HG02610 (cell line): Measurements from ENCODE around the gene JPH4.
"Not testable (repeated sequence)": the region's sequence is repeated elsewhere in the genome, so short reads cannot be mapped to it uniquely, and the experiment has no call there.

Source experiments
- ATAC-seq: cut with Tn5 transposase; IDR thresholded peaks from one replicate; pipeline ENCODE4 v1.9.1; 2021; ENCODE audit warnings: mild to moderate bottlenecking, moderate library complexity; ENCODE audit not compliant: unreplicated experiment

Gene JPH4

DNA sequence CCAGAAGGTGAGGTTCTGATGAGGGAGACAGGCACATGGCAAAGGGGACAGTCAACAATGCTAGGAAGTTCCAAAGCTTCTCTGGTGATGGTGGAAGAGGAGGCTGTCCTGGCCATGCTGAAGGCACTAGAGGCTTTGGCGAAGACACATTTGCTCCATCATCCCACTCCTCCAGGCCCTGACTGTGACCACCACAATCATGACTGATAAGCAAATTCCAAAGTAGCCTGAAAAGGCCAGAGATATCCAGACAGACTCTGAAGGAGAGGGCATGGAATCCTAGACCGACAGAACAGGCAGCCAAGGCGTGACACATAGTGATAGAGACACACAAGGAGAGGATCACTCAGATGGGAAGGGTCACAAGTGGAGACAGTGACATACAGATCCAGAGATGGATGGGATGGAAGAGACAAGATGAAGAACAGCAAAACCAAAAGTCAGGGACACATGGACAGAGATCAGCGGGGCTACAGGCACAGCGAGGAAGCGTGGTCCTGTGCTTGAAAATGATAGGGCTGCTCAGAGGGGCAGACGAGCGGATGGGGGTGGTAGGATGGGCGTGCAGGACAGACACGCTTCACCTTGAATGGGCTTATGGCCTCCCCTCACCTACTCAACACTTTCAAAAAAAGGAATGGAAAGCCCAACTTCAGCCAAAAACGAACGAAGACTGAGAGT lies 28.3 kb downstream of the JPH4 start:
- no peak for ATAC-seq

DNA sequence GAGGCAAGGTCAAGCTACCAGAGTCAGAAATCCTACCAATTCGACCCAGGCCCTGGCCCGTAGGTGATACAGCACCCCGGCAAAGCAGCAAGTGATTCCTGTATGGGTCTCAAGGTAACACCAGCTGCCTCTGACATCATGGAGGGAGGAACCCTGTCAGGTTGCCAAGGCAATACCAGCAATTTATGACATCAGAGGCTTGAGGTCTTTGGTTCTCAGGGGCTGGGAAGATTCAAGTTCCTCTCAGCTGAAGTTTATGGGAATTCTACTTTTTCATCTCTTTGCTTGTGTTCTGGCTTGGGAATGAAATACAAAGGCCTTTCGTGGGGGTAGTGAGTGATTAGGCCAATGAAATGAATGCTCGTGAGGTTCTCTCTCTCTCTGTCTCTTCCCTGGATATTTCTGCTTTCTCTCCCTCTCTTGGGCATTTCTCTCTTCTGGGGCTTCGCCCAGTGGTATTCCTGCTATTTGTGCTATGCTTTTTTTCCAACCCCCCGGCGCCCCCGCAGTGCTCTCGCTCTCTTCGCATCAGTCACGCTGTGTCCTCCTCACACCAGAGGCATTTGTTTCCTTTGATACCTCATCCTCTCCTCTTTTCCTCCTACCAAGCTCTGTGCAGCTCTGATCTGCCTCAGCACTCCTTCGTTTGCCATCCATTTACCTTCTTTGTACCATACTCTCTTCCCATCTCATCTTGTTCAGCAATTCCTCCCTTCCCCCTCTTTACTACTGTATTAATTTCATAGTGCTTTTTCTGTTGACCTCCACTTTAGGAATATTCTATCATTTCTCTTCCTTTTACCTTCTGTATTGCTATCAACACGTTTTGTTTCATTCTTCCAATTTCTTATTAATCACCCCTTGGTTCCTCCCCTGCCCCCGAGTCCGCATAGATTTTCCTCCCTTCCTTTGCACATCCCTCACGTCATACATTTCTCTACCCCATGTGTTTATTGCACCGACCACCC lies 30.0 kb downstream of the JPH4 start:
- ATAC-seq: no peak

DNA sequence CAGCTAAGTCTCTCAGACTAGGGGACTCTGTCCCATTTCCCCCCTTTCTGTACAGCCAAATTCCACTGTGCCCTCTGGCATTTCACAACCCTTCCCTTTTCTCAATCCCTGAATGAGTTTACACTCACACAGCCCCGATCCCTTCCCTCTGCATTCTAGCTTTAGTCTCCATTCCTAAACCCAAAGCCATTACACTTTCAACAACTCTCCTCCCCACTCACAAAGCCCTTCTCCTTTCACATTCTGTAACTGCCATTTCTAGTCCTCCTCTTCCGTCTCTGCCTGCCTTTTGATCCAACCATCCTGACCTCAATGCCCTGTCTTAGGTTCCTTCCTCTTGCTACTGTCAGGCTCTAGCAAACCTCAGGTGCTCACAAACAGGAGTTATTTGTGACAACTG lies 30.7 kb downstream of the JPH4 start:
- no peak for ATAC-seq

DNA sequence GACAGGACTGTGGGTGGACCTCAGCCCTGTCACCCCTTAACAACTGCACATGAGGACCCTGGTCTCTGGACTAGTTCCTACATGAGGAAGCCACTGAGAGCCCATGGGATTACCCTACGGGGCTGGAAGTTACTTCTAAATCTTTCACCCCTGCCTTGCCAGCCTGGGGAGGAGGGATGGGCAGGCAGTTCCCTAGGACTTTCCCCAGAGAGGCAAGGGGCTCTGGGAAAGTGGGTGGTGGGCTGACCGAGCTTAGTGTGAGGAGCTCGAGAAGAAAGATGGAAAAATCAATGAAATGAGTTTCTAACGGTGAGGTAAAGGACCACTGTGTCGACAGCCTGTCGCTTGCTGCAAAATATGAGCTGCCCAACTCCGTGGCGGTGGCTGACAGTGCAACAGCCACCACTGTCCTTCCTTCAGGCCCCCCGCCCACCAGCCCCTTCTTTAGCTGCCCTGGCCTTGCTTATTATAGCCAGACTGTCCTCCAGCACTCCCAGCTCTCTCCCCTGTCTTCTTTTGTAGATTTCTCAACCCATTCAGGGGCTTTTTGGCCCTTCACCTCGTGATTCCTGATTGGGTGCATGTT lies 32.0 kb downstream of the JPH4 start:
- no peak for ATAC-seq

DNA sequence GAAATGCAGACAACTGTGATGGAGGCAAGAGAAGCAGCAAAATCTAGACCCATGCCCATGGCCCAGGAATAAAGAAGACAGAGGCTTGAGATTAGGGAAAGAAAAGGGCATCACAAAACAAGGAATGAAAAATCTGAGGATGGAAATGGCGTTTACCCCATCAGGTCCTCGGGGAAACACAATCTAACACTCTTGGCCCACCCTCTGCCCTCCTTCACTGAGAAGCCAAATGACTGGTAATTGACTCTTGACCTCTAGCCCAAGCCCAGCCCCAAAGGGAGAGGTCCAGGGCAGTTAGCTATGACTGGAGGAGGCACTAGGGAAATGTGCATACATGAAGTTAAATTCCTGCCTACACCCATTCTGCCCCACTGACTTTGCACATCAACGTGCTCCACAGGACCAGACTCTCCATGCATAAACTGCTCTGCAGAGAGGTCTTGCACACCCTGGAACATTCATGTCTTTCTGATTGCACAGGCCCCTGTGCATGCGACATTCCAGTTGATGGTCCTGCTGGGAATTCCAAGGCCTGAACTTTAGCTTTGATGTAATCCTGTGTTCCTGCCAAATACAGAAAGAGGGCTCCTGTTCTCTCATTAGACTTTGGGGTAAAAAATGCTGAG lies 32.7 kb downstream of the JPH4 start:
- no peak for ATAC-seq

DNA sequence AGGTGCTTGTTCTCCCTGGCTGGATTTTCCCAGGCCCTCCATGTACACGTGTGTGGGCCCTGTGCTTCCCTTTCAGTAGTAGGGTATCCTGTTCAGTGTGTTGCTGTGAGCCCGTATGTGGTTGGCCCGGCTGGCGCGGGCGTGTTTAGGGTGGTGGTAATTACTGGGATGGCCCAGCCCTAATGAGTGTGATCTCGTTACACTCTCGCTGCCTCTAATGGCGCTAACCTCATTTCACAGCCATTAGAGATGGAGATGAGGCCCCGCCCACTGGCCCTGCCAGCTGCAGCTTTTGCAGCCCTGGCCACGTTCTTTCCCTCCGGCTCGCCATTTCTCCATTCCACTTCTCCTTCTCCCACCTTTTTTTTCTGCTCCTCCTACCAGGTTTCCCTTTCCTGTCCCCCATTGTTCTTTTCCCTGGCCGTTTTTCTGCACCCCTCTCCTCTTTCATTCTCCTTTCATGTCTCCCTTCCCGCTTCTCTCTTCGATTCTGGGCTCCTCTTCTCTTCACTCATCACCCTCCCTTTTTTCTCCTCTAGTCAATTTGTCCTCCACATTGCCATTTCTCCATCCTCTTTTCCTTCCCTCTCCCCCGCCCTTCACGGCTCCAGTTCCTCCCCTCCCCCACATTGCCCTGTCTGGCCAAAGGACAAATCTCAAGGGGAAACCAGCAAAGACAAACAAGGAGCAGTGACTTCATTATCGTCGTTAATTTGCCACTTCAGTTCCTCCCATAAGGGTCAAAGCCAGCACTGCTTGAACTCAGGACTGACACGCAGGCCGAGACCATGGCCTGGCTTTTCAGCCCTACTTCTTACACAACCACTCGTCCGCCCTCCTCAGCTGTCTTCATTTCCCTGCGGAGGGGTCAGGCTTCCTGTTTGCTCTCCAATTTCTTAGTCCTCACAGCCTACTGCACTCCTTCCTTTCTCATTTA lies 33.8 kb downstream of the JPH4 start:
- ATAC-seq: no peak

DNA sequence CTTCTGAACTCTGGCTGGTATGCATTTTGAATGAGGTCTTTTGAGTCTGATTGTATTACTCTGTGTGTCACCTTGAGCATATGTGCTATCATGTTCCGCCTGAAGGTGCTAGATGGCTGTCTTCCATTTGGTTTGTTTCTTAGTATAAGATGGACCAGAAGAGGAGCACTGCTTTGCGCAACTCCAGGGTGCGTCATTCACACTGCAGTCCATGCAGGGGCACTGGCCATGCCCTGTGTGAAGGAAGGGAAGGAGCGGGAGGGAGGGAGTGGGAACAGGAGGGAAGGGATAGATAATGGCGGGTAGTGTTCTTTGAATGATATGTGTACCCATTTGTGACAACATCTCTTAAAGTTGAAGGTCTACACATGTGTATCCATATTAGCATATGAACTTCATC lies 35.2 kb downstream of the JPH4 start:
- no peak for ATAC-seq

DNA sequence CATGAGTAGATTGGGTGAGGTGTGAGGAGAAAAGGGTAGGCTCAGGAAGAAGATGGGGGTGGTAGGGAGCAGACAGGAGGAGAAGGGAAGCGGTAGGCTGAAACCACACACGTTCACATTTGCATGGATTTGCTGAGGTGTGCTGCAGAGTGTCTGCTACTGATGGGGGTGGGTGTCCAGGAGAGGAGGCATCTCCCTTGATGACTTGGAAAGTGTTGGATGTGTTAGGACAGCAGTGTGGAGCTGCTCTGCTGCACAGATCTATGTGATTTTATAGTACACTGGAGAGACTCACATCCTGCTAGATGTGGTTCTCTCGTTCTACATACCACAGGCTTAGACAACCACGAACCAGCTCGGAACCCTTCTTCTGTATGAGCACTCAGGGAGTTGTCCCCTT lies 36.3 kb downstream of the JPH4 start:
- no peak for ATAC-seq

DNA sequence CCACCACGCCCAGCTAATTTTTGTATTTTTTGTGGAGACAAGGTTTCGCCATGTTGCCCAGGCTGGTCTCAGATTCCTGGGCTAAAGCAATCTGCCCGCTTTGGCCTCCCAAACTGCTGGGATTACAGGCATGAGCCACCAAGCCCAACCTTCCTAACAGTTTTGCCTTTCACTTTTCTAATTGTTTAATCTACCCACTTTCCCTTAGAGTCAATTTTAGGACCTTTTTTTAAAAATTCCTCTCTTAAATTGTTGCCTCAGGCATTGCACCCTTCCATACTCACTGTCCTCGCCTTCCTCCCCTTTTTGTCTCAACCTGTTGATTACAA lies 38.5 kb downstream of the JPH4 start:
- ATAC-seq: no peak

DNA sequence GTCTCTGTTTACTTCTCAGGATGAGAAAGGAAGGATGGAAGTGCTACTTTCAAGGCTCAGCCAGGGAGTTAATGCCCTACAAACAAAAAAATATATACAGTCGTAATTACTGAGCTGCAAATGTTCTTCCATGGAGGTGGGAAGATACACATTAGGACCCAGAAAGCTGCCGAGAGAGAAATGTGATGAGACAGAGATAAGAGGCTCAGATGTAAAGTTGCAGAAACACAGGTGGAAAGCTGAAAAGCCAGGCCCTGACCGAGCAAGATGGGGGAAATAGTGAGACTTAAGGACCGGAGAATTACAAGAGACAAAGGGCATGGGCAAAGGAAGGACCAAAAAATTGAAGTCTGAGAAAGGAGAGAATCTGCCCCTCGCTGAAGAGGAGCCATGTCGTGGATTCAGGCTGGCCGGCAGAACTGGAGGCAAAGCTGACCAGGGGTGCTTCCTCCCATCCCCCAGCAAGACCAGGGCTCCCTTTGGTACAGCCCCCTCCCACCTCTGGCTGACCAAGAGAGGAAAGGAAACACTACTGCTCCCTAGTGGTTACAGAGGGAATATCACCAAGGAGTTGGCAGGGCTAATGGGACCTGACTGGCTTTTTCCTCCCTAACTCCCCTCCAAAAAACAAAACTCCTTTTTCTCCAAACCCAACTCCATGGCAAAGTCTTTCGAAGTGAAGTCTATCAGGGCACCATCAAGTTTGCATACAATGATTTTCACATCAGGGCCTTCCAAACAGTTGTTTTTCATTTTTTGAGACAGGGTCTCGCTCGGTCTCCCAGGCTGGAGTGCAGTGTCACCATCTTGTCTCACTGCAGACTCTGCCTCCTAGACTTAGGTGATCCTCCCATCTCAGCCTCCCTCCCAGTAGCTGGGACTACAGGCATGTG lies 39.1 kb downstream of the JPH4 start:
- no peak for ATAC-seq

DNA sequence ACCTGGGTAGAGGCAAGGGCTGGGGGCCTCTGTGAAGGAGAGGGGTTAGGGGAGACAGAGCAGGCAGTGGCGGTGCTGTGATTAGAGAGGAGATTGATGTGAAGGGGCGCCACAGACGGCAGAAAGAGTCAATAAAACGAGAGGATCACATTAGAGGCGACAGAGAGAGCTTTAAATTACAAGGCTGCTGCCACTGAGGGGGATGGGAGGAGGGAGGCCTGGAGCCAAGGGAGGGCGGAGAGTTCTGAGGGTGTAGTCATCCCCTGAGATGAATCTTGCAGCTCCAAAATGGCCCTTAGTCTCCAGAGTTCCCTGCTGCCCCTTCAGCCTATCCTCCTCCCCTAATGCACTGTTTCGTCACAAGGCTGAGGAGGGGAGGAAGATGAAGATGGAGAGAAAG lies 39.8 kb downstream of the JPH4 start:
- ATAC-seq: no peak

DNA sequence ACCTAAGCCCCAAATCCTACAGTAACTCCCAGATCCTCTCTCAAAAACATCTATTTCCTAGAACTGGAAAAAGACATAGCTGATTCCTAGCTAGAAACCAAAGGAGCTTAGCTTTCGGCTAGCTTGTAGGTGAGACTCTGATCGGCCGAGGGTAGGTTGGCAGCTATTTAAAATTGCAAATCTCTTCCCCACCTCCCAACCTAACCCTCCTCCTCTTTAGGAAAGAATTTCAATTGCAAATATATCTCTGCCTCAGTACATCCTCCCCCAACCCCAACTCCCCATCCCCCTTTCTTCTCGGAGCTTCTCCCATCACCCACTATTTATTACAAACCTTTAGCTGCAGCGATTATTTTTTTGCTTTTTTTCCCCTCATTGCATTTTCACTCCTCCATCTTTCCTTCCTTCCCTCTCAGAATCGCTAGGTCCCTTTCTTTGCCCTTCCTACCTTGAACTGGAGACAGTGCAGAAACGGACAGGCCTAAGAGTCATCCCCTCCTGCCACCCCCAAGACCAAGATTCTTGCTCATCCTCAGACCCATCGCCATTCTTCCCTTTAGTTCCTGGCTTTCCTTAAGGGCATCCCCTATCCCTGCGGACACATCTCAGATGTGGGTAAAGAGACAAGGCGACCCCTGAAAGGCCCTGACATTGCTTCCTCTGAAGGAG lies 40.4 kb downstream of the JPH4 start:
- ATAC-seq: no peak

DNA sequence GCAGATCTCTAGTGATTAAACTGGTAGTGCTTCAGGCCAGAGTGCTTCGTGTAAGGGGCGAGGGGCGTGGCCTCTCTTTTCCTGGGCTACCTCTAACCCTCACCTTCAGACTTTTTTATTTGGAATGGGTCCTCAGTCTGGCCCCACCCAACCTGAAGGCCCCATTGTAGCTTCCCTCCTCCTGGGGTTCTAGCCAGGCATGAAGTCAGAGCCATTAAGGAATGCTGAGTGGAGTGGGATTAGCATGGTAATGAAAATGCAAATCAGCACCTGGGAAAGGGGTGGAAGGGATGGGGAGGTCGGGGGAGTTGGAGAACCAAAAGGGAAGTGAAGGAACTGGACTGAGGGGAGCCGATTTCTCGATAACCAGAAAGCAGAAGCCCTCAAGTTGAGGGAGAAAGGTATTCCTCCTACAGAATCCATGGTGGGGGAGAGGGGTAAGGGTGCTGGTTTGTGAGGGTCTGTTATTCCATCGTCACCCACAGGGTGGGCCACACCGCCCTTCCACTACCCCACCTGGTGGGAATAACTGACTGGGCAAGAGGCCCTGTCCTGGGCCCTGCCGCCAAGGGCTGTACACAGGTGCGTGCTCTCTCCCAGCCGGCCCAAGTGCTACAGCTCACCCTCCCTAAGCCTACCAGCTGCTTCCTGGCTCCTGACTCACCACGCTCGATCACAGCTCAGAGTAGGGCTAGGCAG lies 41.1 kb downstream of the JPH4 start:
- no peak for ATAC-seq

DNA sequence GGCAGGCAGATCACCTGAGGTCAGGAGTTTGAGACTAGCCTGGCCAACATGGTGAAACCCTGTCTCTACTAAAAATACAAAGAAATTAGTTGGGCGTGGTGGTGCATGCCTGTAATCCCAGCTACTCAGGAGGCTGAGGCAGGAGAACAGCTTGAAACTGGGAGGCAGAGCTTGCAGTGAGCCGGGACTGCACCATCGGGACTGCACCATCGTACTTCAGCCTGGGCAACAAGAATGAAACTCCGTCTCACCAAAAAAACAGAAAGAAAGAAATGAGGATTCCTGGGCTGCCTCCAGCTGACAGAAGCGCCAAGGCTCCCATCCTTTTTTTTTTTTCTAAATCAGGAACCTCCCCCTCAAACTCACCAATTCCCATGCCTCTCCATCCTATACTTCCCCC lies 41.7 kb downstream of the JPH4 start:
- not testable (repeated sequence) for ATAC-seq

DNA sequence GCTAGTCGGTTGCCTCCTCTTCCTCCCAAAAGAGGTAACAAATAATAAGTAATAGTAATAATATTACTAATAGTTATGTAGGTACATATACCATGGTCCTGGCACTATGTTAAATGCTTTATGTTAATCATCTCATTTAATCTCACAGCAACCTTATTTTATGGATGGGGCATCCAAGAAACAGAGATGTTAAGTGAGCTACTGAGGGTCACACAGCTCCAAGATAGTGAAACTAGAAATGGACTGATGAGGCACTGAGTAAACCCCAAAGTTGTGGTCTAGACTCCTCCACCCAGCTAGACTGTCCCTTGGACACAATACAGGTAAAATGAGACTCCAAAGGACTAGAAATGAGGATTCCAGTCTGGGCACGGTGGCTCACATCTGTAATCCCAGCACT lies 42.1 kb downstream of the JPH4 start:
- ATAC-seq: no peak

DNA sequence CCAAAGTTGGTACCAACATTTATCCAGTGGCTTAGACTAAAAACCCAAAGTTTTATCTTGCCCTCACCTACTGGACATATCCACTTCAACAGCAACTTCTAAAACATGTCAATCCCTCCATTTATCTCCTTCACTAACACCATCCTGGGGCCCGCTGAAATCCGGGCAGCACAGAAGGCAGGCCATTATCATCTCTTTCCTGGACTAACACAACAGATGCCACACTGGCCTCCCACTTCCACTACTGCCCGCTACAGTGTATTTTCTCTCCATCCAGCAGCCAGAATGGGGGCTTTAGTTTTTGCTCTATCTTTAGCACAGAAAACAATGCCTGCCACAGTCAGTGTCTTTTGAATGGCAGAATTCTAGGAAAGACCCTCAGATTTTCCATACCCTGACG lies 42.6 kb downstream of the JPH4 start:
- ATAC-seq: no peak

DNA sequence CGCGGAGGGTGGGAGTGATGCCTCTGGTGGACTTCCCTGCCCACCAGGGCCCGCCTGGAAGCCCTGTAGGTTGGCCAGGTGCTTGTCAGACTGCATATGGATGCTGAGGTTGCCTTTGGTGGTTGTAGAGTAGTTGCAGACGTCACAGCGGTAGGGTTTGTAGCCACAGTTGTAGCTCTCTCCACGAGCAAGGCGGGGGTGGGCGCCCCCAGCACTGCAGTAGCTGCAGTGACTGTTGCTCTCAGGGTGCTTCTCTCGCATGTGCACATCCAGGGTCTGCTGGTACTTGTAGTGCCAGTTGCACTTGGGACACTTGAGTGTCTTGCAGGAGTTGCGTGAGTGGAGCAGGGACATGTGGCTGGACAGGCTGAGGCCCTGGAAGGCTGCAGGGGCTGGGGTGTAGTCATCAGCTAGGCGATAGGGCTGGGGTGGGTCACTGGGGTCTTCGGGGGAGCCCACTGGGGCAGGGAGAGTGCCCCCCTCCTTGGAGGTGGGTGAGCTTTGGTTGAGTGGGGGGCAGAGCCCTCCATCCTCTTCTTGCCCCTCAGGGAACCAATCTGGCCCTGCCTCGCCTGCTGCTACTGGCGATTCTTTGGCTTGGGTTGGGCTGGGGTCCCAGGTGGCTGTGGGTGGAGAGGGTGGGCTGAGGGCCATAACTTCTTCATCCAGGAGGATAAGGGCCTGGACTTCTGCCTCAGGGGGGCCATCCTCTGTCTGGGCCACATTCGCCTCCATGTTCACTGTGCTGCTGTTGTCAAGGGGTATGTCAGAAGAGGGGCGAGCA lies 44.7 kb downstream of the JPH4 start:
- no peak for ATAC-seq

DNA sequence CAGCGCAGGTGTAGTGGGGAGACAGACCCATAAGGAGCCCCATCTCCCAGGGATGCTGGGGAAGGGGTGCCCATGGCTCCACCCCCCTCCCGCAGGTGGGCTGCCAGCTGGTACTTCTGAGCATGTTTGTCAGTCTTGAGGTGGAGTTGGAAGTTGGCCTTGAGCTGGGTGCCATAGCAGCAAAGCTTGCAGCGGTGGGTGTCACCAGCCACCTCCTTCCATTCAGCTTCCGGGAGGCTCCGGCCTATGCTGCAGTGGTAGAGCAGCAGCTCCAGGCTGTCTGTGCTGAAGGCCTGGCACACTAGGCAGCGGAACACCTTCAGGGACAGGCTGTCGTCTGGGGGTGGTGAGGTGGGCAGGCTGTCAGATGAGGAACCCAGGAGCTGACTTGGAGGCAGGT lies 45.9 kb downstream of the JPH4 start:
- ATAC-seq: no peak
